Spleen (tissue), 7 donors: ENCODE results near the gene ABCG1.

Source experiments
- POLR2A ChIP-seq, 3 donors: fragments of 450-650 bp; IDR thresholded peaks; one replicate each; pipeline ENCODE4 v1.5.1; 2017; ENCODE audit warnings: antibody characterized with exemption in 3 of 3, mild to moderate bottlenecking in 1 of 3
- TF ChIP-seq, protein P1 (sequence below), 11 experiments: fragments of 200-600 bp in 7 of 11; fragments of 450-650 bp in 4 of 11; sonication (generic) in 4 of 11; IDR thresholded peaks in 8 of 11; conservative IDR thresholded peaks in 3 of 11; 1 replicate in 7 of 11; 2 replicates in 4 of 11; pipeline versions ENCODE4 v1.4.0 to v1.8.0; 2016 to 2021; ENCODE audit warnings: antibody characterized with exemption in 11 of 11, inconsistent platforms in 4 of 11, mild to moderate bottlenecking in 1 of 11
- donor health status: DM: no; HTN: no; CAD: no; lungs with moderate emphysema.
- donor health status: DM: no; HTN: no; CAD: no.
- donor health status: DM: no; HTN: no; CAD: no.

DNA sequence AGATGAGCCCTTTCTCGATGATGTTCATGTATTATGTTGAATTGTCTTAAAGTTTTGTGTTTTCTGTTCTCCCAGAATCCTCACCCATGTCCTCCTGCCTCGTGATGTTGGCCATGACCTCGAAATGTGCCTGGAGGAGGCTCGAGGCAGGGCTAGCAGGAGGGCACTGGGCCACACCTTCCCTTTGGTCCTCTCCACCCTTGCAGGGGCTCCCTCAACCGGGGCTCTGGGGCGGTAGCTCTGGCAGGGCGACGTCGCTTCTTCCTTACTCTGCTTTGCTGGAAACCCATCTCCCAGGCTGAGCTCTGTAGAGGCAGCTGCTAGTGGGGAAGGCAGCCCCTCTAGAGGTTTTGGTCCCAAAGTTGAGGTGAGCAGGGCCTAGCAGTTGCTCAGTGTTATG lies 82.0 kb downstream of the ABCG1 start:
- TF ChIP-seq, protein P1, sequence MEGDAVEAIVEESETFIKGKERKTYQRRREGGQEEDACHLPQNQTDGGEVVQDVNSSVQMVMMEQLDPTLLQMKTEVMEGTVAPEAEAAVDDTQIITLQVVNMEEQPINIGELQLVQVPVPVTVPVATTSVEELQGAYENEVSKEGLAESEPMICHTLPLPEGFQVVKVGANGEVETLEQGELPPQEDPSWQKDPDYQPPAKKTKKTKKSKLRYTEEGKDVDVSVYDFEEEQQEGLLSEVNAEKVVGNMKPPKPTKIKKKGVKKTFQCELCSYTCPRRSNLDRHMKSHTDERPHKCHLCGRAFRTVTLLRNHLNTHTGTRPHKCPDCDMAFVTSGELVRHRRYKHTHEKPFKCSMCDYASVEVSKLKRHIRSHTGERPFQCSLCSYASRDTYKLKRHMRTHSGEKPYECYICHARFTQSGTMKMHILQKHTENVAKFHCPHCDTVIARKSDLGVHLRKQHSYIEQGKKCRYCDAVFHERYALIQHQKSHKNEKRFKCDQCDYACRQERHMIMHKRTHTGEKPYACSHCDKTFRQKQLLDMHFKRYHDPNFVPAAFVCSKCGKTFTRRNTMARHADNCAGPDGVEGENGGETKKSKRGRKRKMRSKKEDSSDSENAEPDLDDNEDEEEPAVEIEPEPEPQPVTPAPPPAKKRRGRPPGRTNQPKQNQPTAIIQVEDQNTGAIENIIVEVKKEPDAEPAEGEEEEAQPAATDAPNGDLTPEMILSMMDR (IDR thresholded peaks at IDR 0.05 in 8 of 11, conservative IDR thresholded peaks at IDR 0.05 in 3 of 11): no peak
- TF ChIP-seq POLR2A (IDR thresholded peaks at IDR 0.05): no peak
